Ovary (tissue), 9 donors: Measurements from ENCODE around the gene CDK4. TPM values are rescaled to one million over a fixed set of nuclear protein-coding genes. Genes with fewer than 3 reads are reported as not detected.
"Not testable (repeated sequence)": the region's sequence is repeated elsewhere in the genome, so short reads cannot be mapped to it uniquely, and the experiment has no call there.

Source experiments
- DNase-seq, 5 donors: peaks; one replicate each; pipeline ENCODE4 v3.0.0-alpha.2; 2019 to 2020
- H3K27ac ChIP-seq, 2 donors: fragments of 200-600 bp; one replicate each; pipeline versions ENCODE4 v1.5.1 to v1.8.0; 2019 to 2022
- H3K27me3 ChIP-seq: fragments of 200-600 bp; one replicate; pipeline ENCODE4 v1.8.0; 2022
- H3K36me3 ChIP-seq: fragments of 200-600 bp; sonication (generic); one replicate; pipeline ENCODE4 v1.5.1; 2019
- H3K4me1 ChIP-seq: one replicate; pipeline ENCODE4 v1.8.1; 2013; ENCODE audit warnings: mild to moderate bottlenecking, moderate library complexity; ENCODE audit not compliant: insufficient read depth
- H3K4me3 ChIP-seq: fragments of 200-600 bp; sonication (generic); one replicate; pipeline ENCODE4 v1.5.1; 2017
- H3K9me3 ChIP-seq, 2 donors: fragments of 200-600 bp in 1 of 2; sonication (generic) in 1 of 2; one replicate each; pipeline versions ENCODE4 v1.5.1 to v1.8.1; 2013 to 2019; ENCODE audit warnings: mild to moderate bottlenecking in 1 of 2, moderate library complexity in 1 of 2
- EP300 ChIP-seq: sonication (generic); formaldehyde crosslinking; IDR thresholded peaks from one replicate; pipeline ENCODE4 v1.6.1; 2017; ENCODE audit warnings: antibody characterized with exemption
- POLR2A ChIP-seq: fragments of 450-650 bp; IDR thresholded peaks from one replicate; pipeline ENCODE4 v1.6.1; 2017; ENCODE audit warnings: antibody characterized with exemption, mild to moderate bottlenecking, moderate library complexity
- WGBS, 3 donors: extraction: QIAGEN DNeasy Blood & Tissue Kit in 1 of 3; methylation state at CpG; one replicate each; pipeline versions ENCODE4 v1.1.5 to v1.1.7; 2013 to 2017; 5-methylcytosine and 5-hydroxymethylcytosine counted together
- intact Hi-C, 4 donors: fragments of 100-400 bp; cut with DNase I; formaldehyde crosslinking; loops; one replicate each; pipeline versions ENCODE4 v1.11.0 to v1.15.1; 2022 to 2023
- polyA plus RNA-seq, 2 donors: library from polyadenylated mRNA; stranded (reverse); fragments of 200-250 nt in 1 of 2; fragments of 350-450 nt in 1 of 2; fragmentation: Illumina TruSeq in 1 of 2; extraction: RNeasy Lipid Tissue Mini Kit (QIAGEN cat#74804) in 1 of 2; gene quantifications; one replicate each; pipeline ENCODE4 v1.2.3, GENCODE V29; 2013 to 2014
- total RNA-seq, 7 donors: library from RNA; depleted of rRNA in 2 of 7; stranded (reverse); fragments of >200 nt in 2 of 7; fragmentation: NEBNext Ultra II Directional in 3 of 7; extraction: Animal tissue kit (Norgen Biotek cat#: 25700) in 3 of 7; gene quantifications; one replicate each; pipeline versions ENCODE4 v1.1.0 to v1.2.4, GENCODE V29; 2016 to 2023
- TF ChIP-seq, protein P1 (sequence below), 3 donors: fragments of 450-650 bp in 2 of 3; fragments of 200-600 bp in 1 of 3; IDR thresholded peaks; one replicate each; pipeline versions ENCODE4 v1.5.1 to v1.8.0; 2016 to 2022; ENCODE audit warnings: antibody characterized with exemption in 3 of 3, mild to moderate bottlenecking in 1 of 3
- donor health status: DM: no; HTN: no; CAD: no; lungs with moderate emphysema.
- donor health status: DM: no; HTN: no; CAD: no.
- donor health status: Bipolar disorder and iron deficiency.
- donor health status: DM: yes; HTN: yes; CAD: no.
- donor health status: DM: no; HTN: no; CAD: no.
- donor health status: DM: yes; HTN: yes; CAD: no.

The CDK4 gene
- total and polyA plus RNA-seq, 9 donors = 82.7 to 175 (median 122) TPM

DNA sequence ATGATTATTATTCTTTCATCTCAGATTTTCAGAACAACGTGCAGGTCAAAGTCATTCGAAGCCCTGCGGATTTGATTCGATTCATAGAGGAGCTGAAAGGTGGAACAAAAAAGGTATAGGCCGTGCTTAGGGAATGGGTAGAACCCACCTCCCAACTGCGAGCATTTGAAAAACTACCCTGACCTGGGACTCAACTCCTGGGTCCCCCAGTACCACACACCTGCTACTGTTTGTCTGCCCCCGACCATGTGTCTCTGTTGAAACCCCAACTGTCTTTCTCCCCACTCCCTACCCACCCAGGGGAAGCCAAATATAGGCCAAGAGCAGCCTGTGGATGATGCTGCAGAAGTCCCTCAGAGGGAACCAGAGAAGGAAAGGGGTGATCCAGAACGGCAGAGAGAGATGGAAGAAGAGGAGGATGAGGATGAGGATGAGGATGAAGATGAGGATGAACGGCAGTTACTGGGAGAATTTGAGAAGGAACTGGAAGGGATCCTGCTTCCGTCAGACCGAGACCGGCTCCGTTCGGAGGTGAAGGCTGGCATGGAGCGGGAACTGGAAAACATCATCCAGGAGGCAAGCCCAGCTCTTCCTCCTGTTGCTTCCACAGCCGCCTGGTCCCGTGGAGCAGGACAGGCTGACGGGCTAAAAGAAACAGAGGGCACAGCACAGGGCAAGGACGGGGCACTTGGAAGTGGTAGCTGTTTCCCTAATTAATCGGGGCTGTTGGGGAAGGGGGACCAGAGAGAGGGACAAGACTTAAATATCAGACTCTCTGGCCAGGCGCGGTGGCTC is 34.1 kb downstream of the CDK4 start:
- H3K27ac ChIP-seq = no peak overlapping the region
- H3K36me3 ChIP-seq = no peaks in the 10 kb centered on the region
- TF ChIP-seq, protein P1, sequence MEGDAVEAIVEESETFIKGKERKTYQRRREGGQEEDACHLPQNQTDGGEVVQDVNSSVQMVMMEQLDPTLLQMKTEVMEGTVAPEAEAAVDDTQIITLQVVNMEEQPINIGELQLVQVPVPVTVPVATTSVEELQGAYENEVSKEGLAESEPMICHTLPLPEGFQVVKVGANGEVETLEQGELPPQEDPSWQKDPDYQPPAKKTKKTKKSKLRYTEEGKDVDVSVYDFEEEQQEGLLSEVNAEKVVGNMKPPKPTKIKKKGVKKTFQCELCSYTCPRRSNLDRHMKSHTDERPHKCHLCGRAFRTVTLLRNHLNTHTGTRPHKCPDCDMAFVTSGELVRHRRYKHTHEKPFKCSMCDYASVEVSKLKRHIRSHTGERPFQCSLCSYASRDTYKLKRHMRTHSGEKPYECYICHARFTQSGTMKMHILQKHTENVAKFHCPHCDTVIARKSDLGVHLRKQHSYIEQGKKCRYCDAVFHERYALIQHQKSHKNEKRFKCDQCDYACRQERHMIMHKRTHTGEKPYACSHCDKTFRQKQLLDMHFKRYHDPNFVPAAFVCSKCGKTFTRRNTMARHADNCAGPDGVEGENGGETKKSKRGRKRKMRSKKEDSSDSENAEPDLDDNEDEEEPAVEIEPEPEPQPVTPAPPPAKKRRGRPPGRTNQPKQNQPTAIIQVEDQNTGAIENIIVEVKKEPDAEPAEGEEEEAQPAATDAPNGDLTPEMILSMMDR (IDR thresholded peaks at IDR 0.05) = no peak
- TF ChIP-seq POLR2A (no peak), EP300 (no peak)
- DNase-seq = no peak
- no peak overlapping the region for H3K4me3 ChIP-seq
- no peaks in the 10 kb centered on the region for H3K27me3 ChIP-seq
- WGBS, 3 donors = 93 to 94% (median 93%) methylated on average over 22 of the region's 22 CpGs
- no peaks in the 10 kb centered on the region for H3K4me1 ChIP-seq
- intact Hi-C loops = no loop called here
- H3K9me3 ChIP-seq = no peaks in the 10 kb centered on the region

DNA sequence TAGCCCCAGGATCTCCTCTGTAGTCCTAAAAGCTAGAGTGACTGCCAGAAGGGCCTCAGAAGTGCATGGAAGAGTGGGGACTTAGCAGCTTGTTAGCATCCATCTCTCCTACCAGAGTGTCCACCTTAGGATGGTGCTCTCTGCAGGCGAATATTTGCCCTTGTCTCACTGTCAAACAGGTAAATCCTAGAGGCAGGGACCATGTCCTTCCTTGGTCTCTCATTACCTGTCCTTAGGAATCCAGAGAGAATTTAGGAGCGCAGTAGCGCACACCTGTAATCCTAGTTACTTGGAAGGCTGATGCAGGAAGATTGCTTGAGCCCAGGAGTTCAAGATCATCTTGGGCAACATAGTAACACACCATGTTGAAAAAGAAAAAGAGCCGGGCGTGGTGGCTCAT is 35.0 kb downstream of the CDK4 start:
- H3K36me3 ChIP-seq = no peaks in the 10 kb centered on the region
- no peaks in the 10 kb centered on the region for H3K27me3 ChIP-seq
- no peaks in the 10 kb centered on the region for H3K9me3 ChIP-seq
- intact Hi-C loops = no loop called here
- no peaks in the 10 kb centered on the region for H3K4me1 ChIP-seq
- 94 to 99% (median 97%) methylated on average over 5 of the region's 5 CpGs for WGBS, 3 donors
- no peak overlapping the region for H3K4me3 ChIP-seq
- TF ChIP-seq EP300 (no peak), POLR2A (no peak)
- no peak overlapping the region for H3K27ac ChIP-seq
- no peak for DNase-seq

DNA sequence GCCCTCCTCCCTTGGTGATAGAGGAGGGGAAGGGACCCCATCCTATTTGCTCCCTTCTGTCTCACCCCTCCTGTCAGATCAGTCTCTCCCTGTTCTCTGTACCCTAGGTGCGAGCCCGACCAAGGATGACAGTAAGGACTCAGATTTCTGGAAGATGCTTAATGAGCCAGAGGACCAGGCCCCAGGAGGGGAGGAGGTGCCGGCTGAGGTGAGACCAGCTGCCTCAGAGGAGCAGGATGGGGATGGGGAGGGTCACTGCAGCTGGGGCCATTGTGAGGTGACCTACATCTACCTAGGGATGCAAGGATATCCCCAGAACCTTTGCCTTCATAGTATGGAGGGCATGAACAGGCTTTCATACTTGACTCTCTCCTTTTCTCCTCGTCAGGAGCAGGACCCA is 35.8 kb downstream of the CDK4 start:
- H3K36me3 ChIP-seq = no peaks in the 10 kb centered on the region
- WGBS, 3 donors = 91 to 96% (median 93%) methylated on average over 4 of the region's 4 CpGs
- H3K27me3 ChIP-seq = no peaks in the 10 kb centered on the region
- no peaks in the 10 kb centered on the region for H3K9me3 ChIP-seq
- TF ChIP-seq POLR2A = no peak
- no peak for TF ChIP-seq EP300
- TF ChIP-seq, protein P1 (IDR thresholded peaks at IDR 0.05) = no peak
- no peak for DNase-seq
- intact Hi-C loops = no loop called here
- no peak overlapping the region for H3K27ac ChIP-seq
- no peaks in the 10 kb centered on the region for H3K4me1 ChIP-seq
- no peak overlapping the region for H3K4me3 ChIP-seq

DNA sequence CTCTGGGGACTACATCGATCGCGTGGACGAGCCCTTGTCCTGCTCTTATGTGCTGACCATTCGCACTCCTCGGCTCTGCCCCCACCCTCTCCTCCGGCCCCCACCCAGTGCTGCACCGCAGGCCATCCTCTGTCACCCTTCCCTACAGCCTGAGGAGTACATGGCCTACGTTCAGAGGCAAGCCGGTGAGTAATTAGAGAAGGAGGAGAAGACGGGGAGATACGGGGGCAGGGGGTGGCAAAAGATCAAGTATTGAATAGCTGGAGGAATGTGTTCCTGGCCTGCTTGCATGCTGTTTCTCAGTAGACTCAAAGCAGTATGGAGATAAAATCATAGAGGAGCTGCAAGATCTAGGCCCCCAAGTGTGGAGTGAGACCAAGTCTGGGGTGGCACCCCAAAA is 36.3 kb downstream of the CDK4 start:
- intact Hi-C loops = no loop called here
- no peak for DNase-seq
- Histone ChIP-seq H3K4me3 (no peak overlapping the region), H3K36me3 (no peaks in the 10 kb centered on the region), H3K27me3 (no peaks in the 10 kb centered on the region), H3K4me1 (no peaks in the 10 kb centered on the region), H3K9me3 (no peaks in the 10 kb centered on the region), H3K27ac (no peak overlapping the region)
- WGBS, 3 donors = 92 to 94% (median 92%) methylated on average over 12 of the region's 12 CpGs
- TF ChIP-seq EP300 (no peak), POLR2A (no peak)
- TF ChIP-seq, protein P1 (IDR thresholded peaks at IDR 0.05) = no peak

DNA sequence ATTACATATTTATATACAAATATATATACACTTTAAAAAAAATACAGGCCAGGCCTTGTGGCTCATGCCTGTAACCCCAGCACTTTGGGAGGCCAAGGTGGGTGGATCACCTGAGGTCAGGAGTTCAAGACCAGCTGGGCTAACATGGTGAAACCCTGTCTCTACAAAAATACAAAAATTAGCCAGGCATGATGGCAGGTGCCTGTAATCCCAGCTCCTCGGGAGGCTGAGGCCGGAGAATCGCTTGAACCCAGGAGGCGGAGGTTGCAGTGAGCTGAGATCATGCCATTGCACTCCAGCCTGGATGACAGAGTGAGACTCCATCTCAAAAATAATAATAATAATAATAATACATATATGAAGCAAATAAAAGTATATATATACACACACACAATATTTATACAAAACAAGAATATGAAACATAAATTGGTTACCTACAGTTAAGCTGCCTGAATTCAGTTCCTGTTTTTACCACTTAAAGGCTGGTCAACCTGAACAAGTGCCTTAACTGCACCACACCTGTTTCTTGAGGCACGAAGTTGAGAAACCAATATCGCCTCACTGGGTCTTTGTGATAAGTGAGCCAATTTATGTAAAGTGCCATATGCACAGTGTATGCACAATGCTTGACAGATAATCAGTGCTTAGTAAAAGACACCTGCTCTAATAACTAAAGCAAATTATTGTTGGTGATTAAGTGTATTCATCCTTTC is 36.9 kb downstream of the CDK4 start:
- H3K4me3 ChIP-seq, H3K9me3 ChIP-seq, intact Hi-C loops, H3K27me3 ChIP-seq, H3K36me3 ChIP-seq, DNase-seq, H3K4me1 ChIP-seq, H3K27ac ChIP-seq: not testable (repeated sequence)
- WGBS, 3 donors = 91 to 96% (median 94%) methylated on average over 6 of the region's 6 CpGs
